Ishikawa (cell line): Measurements from ENCODE around the gene GALNT2.

ENCODE experiments used
- CEBPB ChIP-seq: IDR thresholded peaks from 2 replicates; pipeline ENCODE4 v1.6.1; 2012
- CREB1 ChIP-seq: IDR thresholded peaks from 2 replicates; pipeline ENCODE4 v1.6.1; 2012; ENCODE audit warnings: low read depth
- EGR1 ChIP-seq: IDR thresholded peaks from 2 replicates; pipeline ENCODE4 v1.6.1; 2012
- EP300 ChIP-seq: IDR thresholded peaks from 2 replicates; pipeline ENCODE4 v1.6.1; 2012; ENCODE audit warnings: borderline replicate concordance
- FOXM1 ChIP-seq: IDR thresholded peaks from 2 replicates; pipeline ENCODE4 v1.6.1; 2012; ENCODE audit warnings: low read depth, borderline replicate concordance
- NFIC ChIP-seq: IDR thresholded peaks from 2 replicates; pipeline ENCODE4 v1.6.1; 2012
- RAD21 ChIP-seq: IDR thresholded peaks from 2 replicates; pipeline ENCODE4 v1.6.1; 2012; ENCODE audit warnings: low read depth
- TAF1 ChIP-seq: IDR thresholded peaks from 2 replicates; pipeline ENCODE4 v1.6.1; 2012; ENCODE audit warnings: low read depth, mild to moderate bottlenecking
- TCF12 ChIP-seq: IDR thresholded peaks from 2 replicates; pipeline ENCODE4 v1.6.1; 2012; ENCODE audit warnings: low read depth
- TEAD4 ChIP-seq: IDR thresholded peaks from 2 replicates; pipeline ENCODE4 v1.6.1; 2012
- YY1 ChIP-seq: IDR thresholded peaks from 2 replicates; pipeline ENCODE4 v1.6.1; 2012; ENCODE audit warnings: low read depth
- ZBTB7A ChIP-seq: IDR thresholded peaks from 2 replicates; pipeline ENCODE4 v1.6.1; 2012; ENCODE audit warnings: low read depth
- TF ChIP-seq, protein P1 (sequence below): IDR thresholded peaks from 2 replicates; pipeline ENCODE4 v1.6.1; 2012
- TF ChIP-seq, protein P2 (sequence below): IDR thresholded peaks from 2 replicates; pipeline ENCODE4 v1.6.1; 2012; ENCODE audit warnings: low read depth, mild to moderate bottlenecking
- TF ChIP-seq, protein P3 (sequence below): IDR thresholded peaks from 2 replicates; pipeline ENCODE4 v1.6.1; 2012

Gene GALNT2

DNA sequence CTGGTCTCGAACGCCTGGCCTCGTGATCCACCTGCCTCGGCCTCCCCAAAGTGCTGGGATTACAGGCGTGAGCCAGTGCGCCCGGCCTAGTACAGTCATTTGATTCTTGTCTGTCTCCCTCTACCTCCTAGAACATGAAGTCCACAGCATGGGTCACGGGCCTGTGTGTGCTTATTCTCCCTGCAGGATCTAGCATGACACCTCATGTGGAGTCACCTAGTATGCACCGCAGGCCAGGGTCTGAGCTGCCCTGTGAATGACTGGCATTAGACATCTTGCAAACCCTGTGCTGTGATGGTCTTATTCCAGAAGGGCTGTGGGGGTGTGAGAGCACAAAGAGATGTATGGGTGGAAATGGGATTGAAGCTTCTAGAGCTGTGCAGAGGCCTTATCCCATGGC, 133.2 kb downstream of the GALNT2 start:
- TF ChIP-seq NFIC, result no peak
- no peak for TF ChIP-seq TAF1
- TF ChIP-seq ZBTB7A, result no peak
- TF ChIP-seq, protein P1, sequence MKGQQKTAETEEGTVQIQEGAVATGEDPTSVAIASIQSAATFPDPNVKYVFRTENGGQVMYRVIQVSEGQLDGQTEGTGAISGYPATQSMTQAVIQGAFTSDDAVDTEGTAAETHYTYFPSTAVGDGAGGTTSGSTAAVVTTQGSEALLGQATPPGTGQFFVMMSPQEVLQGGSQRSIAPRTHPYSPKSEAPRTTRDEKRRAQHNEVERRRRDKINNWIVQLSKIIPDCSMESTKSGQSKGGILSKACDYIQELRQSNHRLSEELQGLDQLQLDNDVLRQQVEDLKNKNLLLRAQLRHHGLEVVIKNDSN, result no peak
- no peak for TF ChIP-seq RAD21
- no peak for TF ChIP-seq TCF12
- TF ChIP-seq, protein P2, sequence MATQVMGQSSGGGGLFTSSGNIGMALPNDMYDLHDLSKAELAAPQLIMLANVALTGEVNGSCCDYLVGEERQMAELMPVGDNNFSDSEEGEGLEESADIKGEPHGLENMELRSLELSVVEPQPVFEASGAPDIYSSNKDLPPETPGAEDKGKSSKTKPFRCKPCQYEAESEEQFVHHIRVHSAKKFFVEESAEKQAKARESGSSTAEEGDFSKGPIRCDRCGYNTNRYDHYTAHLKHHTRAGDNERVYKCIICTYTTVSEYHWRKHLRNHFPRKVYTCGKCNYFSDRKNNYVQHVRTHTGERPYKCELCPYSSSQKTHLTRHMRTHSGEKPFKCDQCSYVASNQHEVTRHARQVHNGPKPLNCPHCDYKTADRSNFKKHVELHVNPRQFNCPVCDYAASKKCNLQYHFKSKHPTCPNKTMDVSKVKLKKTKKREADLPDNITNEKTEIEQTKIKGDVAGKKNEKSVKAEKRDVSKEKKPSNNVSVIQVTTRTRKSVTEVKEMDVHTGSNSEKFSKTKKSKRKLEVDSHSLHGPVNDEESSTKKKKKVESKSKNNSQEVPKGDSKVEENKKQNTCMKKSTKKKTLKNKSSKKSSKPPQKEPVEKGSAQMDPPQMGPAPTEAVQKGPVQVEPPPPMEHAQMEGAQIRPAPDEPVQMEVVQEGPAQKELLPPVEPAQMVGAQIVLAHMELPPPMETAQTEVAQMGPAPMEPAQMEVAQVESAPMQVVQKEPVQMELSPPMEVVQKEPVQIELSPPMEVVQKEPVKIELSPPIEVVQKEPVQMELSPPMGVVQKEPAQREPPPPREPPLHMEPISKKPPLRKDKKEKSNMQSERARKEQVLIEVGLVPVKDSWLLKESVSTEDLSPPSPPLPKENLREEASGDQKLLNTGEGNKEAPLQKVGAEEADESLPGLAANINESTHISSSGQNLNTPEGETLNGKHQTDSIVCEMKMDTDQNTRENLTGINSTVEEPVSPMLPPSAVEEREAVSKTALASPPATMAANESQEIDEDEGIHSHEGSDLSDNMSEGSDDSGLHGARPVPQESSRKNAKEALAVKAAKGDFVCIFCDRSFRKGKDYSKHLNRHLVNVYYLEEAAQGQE, result no peak
- no peak for TF ChIP-seq TEAD4
- TF ChIP-seq EP300, result no peak
- no peak for TF ChIP-seq CEBPB

DNA sequence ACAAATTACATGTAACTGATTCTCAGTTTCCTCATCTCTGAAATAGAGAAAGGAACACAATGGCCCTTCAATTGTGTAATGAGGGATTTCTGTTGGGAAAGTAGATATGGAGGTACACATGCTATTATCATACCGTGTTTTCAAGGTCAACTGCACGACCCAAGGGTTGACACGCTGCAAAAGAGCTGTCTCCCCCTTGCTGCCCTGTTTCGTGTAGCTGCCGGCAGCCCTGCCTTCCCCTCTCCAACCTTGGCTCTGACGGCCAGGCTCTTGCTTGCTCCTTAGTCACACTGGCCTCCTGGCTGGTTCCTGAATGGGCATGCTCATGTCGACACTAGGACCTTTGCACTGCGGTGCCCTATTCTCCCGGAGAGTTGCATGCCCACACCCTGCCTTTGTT, 134.4 kb downstream of the GALNT2 start:
- TF ChIP-seq CEBPB (no peak), FOXM1 (no peak), YY1 (no peak), TEAD4 (no peak), NFIC (no peak), ZBTB7A (no peak), EGR1 (no peak), TAF1 (no peak), RAD21 (no peak), EP300 (no peak), CREB1 (no peak), TCF12 (no peak)
- TF ChIP-seq, protein P1, result no peak
- TF ChIP-seq, protein P3, sequence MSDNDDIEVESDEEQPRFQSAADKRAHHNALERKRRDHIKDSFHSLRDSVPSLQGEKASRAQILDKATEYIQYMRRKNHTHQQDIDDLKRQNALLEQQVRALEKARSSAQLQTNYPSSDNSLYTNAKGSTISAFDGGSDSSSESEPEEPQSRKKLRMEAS, result no peak
- TF ChIP-seq, protein P2, result no peak

DNA sequence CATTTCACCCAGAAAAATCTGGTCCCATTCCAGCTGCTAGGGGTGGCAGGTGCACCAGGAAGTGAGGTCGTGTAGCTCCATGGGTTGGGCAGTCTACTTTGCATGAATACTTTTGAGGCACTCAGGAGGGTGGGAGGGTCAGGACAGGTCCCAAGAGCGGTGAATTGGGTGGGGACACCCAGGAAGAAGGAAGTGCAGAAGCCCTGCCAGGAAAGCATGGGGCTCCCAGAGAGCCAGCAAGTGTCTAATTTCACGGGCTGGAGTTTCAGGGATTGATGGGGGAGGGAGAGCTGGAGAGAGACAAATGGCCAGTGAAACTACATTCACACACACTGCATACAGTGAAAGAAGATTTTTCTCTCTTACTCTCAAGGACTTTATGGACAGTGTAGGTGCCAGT, 137.8 kb downstream of the GALNT2 start:
- TF ChIP-seq, protein P3, result peak; percentile 58
- TF ChIP-seq TEAD4 (no peak), NFIC (peak; percentile 74; the same call in 1 of the 2 replicates), YY1 (no peak), TCF12 (peak; percentile 57; the same call in 1 of the 2 replicates), EP300 (peak; percentile 64; the same call in 1 of the 2 replicates), CEBPB (no peak), RAD21 (no peak)
- TF ChIP-seq, protein P1, result no peak

DNA sequence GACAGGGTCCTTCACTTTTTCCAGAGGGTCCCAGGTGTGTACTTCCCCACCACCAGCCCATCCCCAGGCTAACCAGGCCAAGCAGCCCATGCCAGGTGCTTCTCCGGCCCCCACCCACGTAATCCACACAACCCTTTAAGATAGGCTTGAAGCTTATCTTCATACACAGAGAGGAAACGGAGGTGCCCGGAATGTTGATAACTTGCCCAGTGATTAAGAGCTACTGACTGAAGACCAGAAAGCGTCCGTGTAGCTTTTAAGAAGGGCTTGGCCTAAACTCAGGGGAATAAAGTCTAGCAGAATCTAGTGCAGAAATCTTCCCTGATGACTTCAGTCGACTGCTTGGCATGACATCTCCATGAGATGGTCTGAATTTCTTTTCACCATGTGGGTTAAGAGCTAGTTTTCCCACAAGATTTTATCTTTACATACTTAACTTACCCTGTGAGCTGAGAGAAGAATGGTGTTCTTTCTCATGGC, 138.7 kb downstream of the GALNT2 start:
- TF ChIP-seq TCF12, result no peak
- no peak for TF ChIP-seq CREB1
- no peak for TF ChIP-seq YY1
- no peak for TF ChIP-seq EGR1
- no peak for TF ChIP-seq TAF1
- TF ChIP-seq TEAD4, result no peak
- no peak for TF ChIP-seq RAD21
- TF ChIP-seq EP300, result no peak
- no peak for TF ChIP-seq CEBPB
- TF ChIP-seq NFIC, result no peak
- TF ChIP-seq, protein P1, result no peak
- TF ChIP-seq, protein P3, result no peak
- TF ChIP-seq, protein P2, result no peak
